ENCODE measurements around the gene SPINK7. TPM values are rescaled to one million over a fixed set of nuclear protein-coding genes. Genes with fewer than 3 reads are reported as not detected.

The SPINK7 gene
- total RNA-seq, 1 donor from 2014 or later: not detected

- Mint-ChIP-seq H3K9me3 (peaks cover 4% of the 10 kb centered on the region), H3K27ac (peak overlapping the region; percentile 100), H3K27me3 (no peaks in the 10 kb centered on the region), H3K4me3 (peak overlapping the region; percentile 26), H3K36me3 (no peaks in the 10 kb centered on the region), H3K4me1 (ENCODE audit: unreplicated experiment) (no peaks in the 10 kb centered on the region)
- TF ChIP-seq CTCF (conservative IDR thresholded peaks at IDR 0.05): no peak
- no peak for DNase-seq (ENCODE audit: extremely low spot score, unreplicated experiment)
These were observed 30.3 kb downstream of the SPINK7 start for GRCh38 chr5:148342371-148343045.

- Mint-ChIP-seq H3K4me3 (peak overlapping the region; percentile 56), H3K9me3 (peaks cover 4% of the 10 kb centered on the region), H3K36me3 (no peaks in the 10 kb centered on the region), H3K27me3 (no peaks in the 10 kb centered on the region), H3K4me1 (ENCODE audit: unreplicated experiment) (no peaks in the 10 kb centered on the region), H3K27ac (peak overlapping the region; percentile 100)
- DNase-seq (ENCODE audit: extremely low spot score, unreplicated experiment): no peak
- TF ChIP-seq CTCF (conservative IDR thresholded peaks at IDR 0.05): no peak
These were observed 30.8 kb downstream of the SPINK7 start for GRCh38 chr5:148343046-148343407.

GRCh38 chr5:148343603-148344487, 31.6 kb downstream of the SPINK7 start:
- Mint-ChIP-seq H3K36me3 (no peaks in the 10 kb centered on the region), H3K27me3 (no peaks in the 10 kb centered on the region), H3K9me3 (peaks cover 4% of the 10 kb centered on the region), H3K4me1 (ENCODE audit: unreplicated experiment) (no peaks in the 10 kb centered on the region), H3K4me3 (peak overlapping the region; percentile 56), H3K27ac (peak overlapping the region; percentile 100)
- TF ChIP-seq CTCF (conservative IDR thresholded peaks at IDR 0.05): no peak
- no peak for DNase-seq (ENCODE audit: extremely low spot score, unreplicated experiment)

GRCh38 chr5:148347706-148348105, 35.5 kb downstream of the SPINK7 start:
- DNase-seq (ENCODE audit: extremely low spot score, unreplicated experiment): no peak
- Mint-ChIP-seq H3K9me3 (no peaks in the 10 kb centered on the region), H3K4me1 (ENCODE audit: unreplicated experiment) (no peaks in the 10 kb centered on the region), H3K36me3 (no peaks in the 10 kb centered on the region), H3K27ac (no peak overlapping the region), H3K27me3 (no peaks in the 10 kb centered on the region), H3K4me3 (no peak overlapping the region)
- no peak for TF ChIP-seq CTCF (conservative IDR thresholded peaks at IDR 0.05)

- TF ChIP-seq CTCF (conservative IDR thresholded peaks at IDR 0.05): no peak
- no peaks in the 10 kb centered on the region for H3K27me3 Mint-ChIP-seq
- DNase-seq (ENCODE audit: extremely low spot score, unreplicated experiment): no peak
- H3K4me3 Mint-ChIP-seq: no peak overlapping the region
- no peaks in the 10 kb centered on the region for H3K4me1 Mint-ChIP-seq (ENCODE audit: unreplicated experiment)
- H3K9me3 Mint-ChIP-seq: no peaks in the 10 kb centered on the region
- no peaks in the 10 kb centered on the region for H3K36me3 Mint-ChIP-seq
- no peak overlapping the region for H3K27ac Mint-ChIP-seq
These were observed 40.5 kb downstream of the SPINK7 start for GRCh38 chr5:148352696-148353095.

Data from type B pancreatic cell (in vitro differentiated cells).